Testis (tissue), 2 donors: ENCODE results near the gene CD3E.

Experiments used
- POLR2A ChIP-seq: fragments of 450-650 bp; IDR thresholded peaks from one replicate; pipeline ENCODE4 v1.6.1; 2017; ENCODE audit warnings: antibody characterized with exemption, mild to moderate bottlenecking, moderate library complexity
- TF ChIP-seq, protein P1 (sequence below), 3 experiments: fragments of 450-650 bp in 2 of 3; fragments of 200-600 bp in 1 of 3; sonication (generic) in 1 of 3; IDR thresholded peaks; one replicate each; pipeline ENCODE4 v1.5.1; 2016 to 2019; ENCODE audit warnings: antibody characterized with exemption in 3 of 3, mild to moderate bottlenecking in 2 of 3, moderate library complexity in 1 of 3

DNA sequence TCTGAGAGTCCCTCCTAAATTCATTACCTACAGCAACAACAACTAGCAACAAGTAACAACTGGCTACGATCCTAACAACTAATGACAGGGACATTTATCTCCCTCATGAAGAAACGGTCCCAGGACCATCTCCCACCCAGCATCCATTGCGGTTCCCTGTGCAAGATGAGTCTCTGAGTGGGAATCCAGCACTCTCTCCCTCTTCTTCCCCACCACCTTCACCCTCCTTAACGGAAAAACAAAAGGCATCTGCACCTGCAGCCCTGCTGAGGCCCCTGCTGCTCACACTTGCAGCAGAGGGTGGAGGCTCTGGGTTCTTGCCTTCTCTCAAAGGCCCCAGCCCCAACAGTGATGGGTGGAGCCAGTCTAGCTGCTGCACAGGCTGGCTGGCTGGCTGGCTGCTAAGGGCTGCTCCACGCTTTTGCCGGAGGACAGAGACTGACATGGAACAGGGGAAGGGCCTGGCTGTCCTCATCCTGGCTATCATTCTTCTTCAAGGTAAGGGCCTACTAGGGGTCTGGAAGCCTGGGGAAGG is 39.5 kb downstream of the CD3E start, which contains the start of gene CD3G:
- TF ChIP-seq, protein P1, sequence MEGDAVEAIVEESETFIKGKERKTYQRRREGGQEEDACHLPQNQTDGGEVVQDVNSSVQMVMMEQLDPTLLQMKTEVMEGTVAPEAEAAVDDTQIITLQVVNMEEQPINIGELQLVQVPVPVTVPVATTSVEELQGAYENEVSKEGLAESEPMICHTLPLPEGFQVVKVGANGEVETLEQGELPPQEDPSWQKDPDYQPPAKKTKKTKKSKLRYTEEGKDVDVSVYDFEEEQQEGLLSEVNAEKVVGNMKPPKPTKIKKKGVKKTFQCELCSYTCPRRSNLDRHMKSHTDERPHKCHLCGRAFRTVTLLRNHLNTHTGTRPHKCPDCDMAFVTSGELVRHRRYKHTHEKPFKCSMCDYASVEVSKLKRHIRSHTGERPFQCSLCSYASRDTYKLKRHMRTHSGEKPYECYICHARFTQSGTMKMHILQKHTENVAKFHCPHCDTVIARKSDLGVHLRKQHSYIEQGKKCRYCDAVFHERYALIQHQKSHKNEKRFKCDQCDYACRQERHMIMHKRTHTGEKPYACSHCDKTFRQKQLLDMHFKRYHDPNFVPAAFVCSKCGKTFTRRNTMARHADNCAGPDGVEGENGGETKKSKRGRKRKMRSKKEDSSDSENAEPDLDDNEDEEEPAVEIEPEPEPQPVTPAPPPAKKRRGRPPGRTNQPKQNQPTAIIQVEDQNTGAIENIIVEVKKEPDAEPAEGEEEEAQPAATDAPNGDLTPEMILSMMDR (IDR thresholded peaks at IDR 0.05) = no peak
- TF ChIP-seq POLR2A = no peak
